H1 (cell line): ENCODE results near the gene NR2C2AP. TPM values are rescaled to one million over a fixed set of nuclear protein-coding genes. Genes with fewer than 3 reads are reported as not detected.
A peak's percentile ranks its signal among the peaks of the same experiment; 100 is the strongest.

Experiments used
- CTCF ChIA-PET: fragments of 300-600 bp; sonication (Branson Sonifier 250); formaldehyde crosslinking; loops from one replicate; lab custom pipeline; 2021; ENCODE audit not compliant: partially characterized antibody; lab: Charles Lee
- POLR2A ChIA-PET: fragments of 300-600 bp; sonication (Branson Sonifier 250); formaldehyde crosslinking; loops from one replicate; lab custom pipeline; 2021; ENCODE audit warnings: inconsistent platforms; ENCODE audit not compliant: partially characterized antibody; lab: Charles Lee
- DNase-seq, 2 experiments: peaks; one replicate each; pipeline versions ENCODE4 v3.0.0 to v3.0.0-alpha.2; 2010 to 2022; ENCODE audit warnings: low spot score in 2 of 2, low read depth in 1 of 2, mixed read lengths in 1 of 2
- FAIRE-seq: peaks from 2 replicates; lab custom pipeline; 2011; peaks lifted over from hg19 to GRCh38; lab: Jason Lieb, UNC
- H2AFZ ChIP-seq: 2 replicates; pipeline ENCODE4 v1.8.1; 2012; ENCODE audit warnings: low read length, inconsistent platforms
- H2AK5ac ChIP-seq: 2 replicates; pipeline ENCODE4 v1.6.1; 2013; ENCODE audit warnings: low read depth, low read length
- H2BK120ac ChIP-seq: replicated peaks from 2 replicates; pipeline ENCODE3; 2013; ENCODE audit warnings: low read depth, low read length, inconsistent platforms
- H2BK12ac ChIP-seq: 2 replicates; pipeline ENCODE4 v1.6.1; 2013; ENCODE audit warnings: low read depth, low read length
- H2BK15ac ChIP-seq: 2 replicates; pipeline ENCODE4 v1.6.1; 2013; ENCODE audit warnings: low read length
- H2BK20ac ChIP-seq: 2 replicates; pipeline ENCODE4 v1.6.1; 2013; ENCODE audit warnings: low read length
- H2BK5ac ChIP-seq: 2 replicates; pipeline ENCODE4 v1.6.1; 2013; ENCODE audit warnings: low read depth, low read length
- H3K14ac ChIP-seq: 2 replicates; pipeline ENCODE4 v1.6.1; 2013; ENCODE audit warnings: inconsistent platforms; ENCODE audit not compliant: insufficient read length
- H3K18ac ChIP-seq: 2 replicates; pipeline ENCODE4 v1.6.1; 2013; ENCODE audit warnings: low read length; ENCODE audit errors: extremely low read depth
- H3K23ac ChIP-seq: 2 replicates; pipeline ENCODE4 v1.6.1; 2013; ENCODE audit warnings: inconsistent platforms; ENCODE audit not compliant: insufficient read length
- H3K23me2 ChIP-seq: 2 replicates; pipeline ENCODE4 v1.6.1; 2013; ENCODE audit warnings: low read depth, low read length
- H3K27ac ChIP-seq: 2 replicates; pipeline ENCODE4 v1.6.1; 2011; ENCODE audit warnings: low read depth, low read length, inconsistent platforms
- H3K27me3 ChIP-seq, 4 experiments: replicated peaks in 1 of 4; 1 replicate in 1 of 4; 2 replicates in 3 of 4; pipeline versions ENCODE4 v1.6.1 to v1.8.1; 2011 to 2013; ENCODE audit warnings: low read length in 3 of 4, mild to moderate bottlenecking in 3 of 4, inconsistent platforms in 2 of 4, mixed read lengths in 2 of 4, moderate library complexity in 1 of 4; ENCODE audit not compliant: control insufficient read depth in 3 of 4, insufficient read depth in 3 of 4; ENCODE audit errors: extremely low read depth in 1 of 4
- H3K36me3 ChIP-seq, 4 experiments: 2 replicates each; pipeline versions ENCODE4 v1.6.1 to v1.8.1; 2011 to 2013; ENCODE audit warnings: mild to moderate bottlenecking in 4 of 4, low read length in 3 of 4, moderate library complexity in 2 of 4, control low read depth in 1 of 4, inconsistent platforms in 1 of 4; ENCODE audit not compliant: insufficient read depth in 4 of 4, control insufficient read depth in 2 of 4
- H3K4ac ChIP-seq: replicated peaks from 2 replicates; pipeline ENCODE3; 2013; ENCODE audit warnings: low read length, low read depth, mixed read lengths, inconsistent platforms; ENCODE audit not compliant: insufficient read length
- H3K4me1 ChIP-seq, 4 experiments: replicated peaks in 1 of 4; 1 replicate in 1 of 4; 2 replicates in 3 of 4; pipeline versions ENCODE4 v1.6.1 to v1.8.1; 2011 to 2013; ENCODE audit warnings: low read length in 3 of 4, inconsistent platforms in 2 of 4, mixed read lengths in 1 of 4; ENCODE audit not compliant: insufficient read depth in 4 of 4, control insufficient read depth in 3 of 4
- H3K4me2 ChIP-seq, 2 experiments: 2 replicates each; pipeline versions ENCODE4 v1.6.1 to v1.8.1; 2011 to 2013; ENCODE audit warnings: low read depth in 2 of 2, low read length in 2 of 2, control low read depth in 1 of 2, inconsistent platforms in 1 of 2, mild to moderate bottlenecking in 1 of 2; ENCODE audit not compliant: insufficient read depth in 1 of 2
- H3K4me3 ChIP-seq, 4 experiments: fragments of 200-600, 300-600 bp in 1 of 4; sonication (generic), shearing (Covaris generic), sonication (Bioruptor Twin) in 1 of 4; 2 replicates each; pipeline versions ENCODE4 v1.5.1 to v1.8.1; 2011 to 2016; ENCODE audit warnings: low read length in 4 of 4, low read depth in 3 of 4, control low read depth in 2 of 4, inconsistent platforms in 2 of 4, mild to moderate bottlenecking in 2 of 4, mixed read lengths in 1 of 4, moderate library complexity in 1 of 4; ENCODE audit not compliant: insufficient read depth in 2 of 4; ENCODE audit errors: extremely low read depth in 1 of 4
- H3K56ac ChIP-seq: replicated peaks from 2 replicates; pipeline ENCODE3; 2013; ENCODE audit warnings: low read depth, mild to moderate bottlenecking, mixed read lengths, low read length, inconsistent platforms; ENCODE audit not compliant: insufficient read length
- H3K79me1 ChIP-seq: 2 replicates; pipeline ENCODE4 v1.6.1; 2013; ENCODE audit warnings: low read depth, low read length, control low read depth
- H3K79me2 ChIP-seq, 2 experiments: 2 replicates each; pipeline versions ENCODE4 v1.6.1 to v1.8.1; 2012 to 2013; ENCODE audit warnings: low read length in 2 of 2, mild to moderate bottlenecking in 2 of 2, inconsistent platforms in 1 of 2; ENCODE audit not compliant: insufficient read depth in 2 of 2, control insufficient read depth in 1 of 2
- H3K9ac ChIP-seq, 4 experiments: replicated peaks in 1 of 4; 1 replicate in 1 of 4; 2 replicates in 3 of 4; pipeline versions ENCODE4 v1.6.1 to v1.8.1; 2011 to 2013; ENCODE audit warnings: low read depth in 3 of 4, low read length in 3 of 4, control low read depth in 2 of 4, mild to moderate bottlenecking in 2 of 4, moderate library complexity in 2 of 4, inconsistent platforms in 1 of 4; ENCODE audit errors: extremely low read depth in 1 of 4
- H3K9me3 ChIP-seq, 2 experiments: 2 replicates each; pipeline versions ENCODE4 v1.6.1 to v1.8.1; 2012 to 2013; ENCODE audit warnings: mild to moderate bottlenecking in 2 of 2, moderate library complexity in 2 of 2, control low read depth in 1 of 2, inconsistent platforms in 1 of 2, low read depth in 1 of 2, low read length in 1 of 2, mixed read lengths in 1 of 2; ENCODE audit not compliant: insufficient read depth in 2 of 2
- H4K20me1 ChIP-seq, 2 experiments: replicated peaks in 1 of 2; 2 replicates each; pipeline versions ENCODE3 to v1.8.1; 2011 to 2013; ENCODE audit warnings: inconsistent platforms in 2 of 2, low read length in 2 of 2, mild to moderate bottlenecking in 1 of 2; ENCODE audit not compliant: insufficient read depth in 2 of 2, control insufficient read depth in 1 of 2
- H4K5ac ChIP-seq: 2 replicates; pipeline ENCODE4 v1.6.1; 2013; ENCODE audit warnings: low read length, low read depth, mixed read lengths, inconsistent platforms; ENCODE audit not compliant: insufficient read length
- H4K8ac ChIP-seq: 2 replicates; pipeline ENCODE4 v1.8.0; 2013; ENCODE audit warnings: mild to moderate bottlenecking, moderate library complexity, low read length, inconsistent platforms; ENCODE audit not compliant: insufficient read depth; ENCODE audit errors: extremely low read depth
- H4K91ac ChIP-seq: replicated peaks from 2 replicates; pipeline ENCODE3; 2013; ENCODE audit warnings: low read length, mixed read lengths, inconsistent platforms; ENCODE audit not compliant: insufficient read length
- KDM1A ChIP-seq: fragments of 200-600, 300-600 bp; sonication (generic); IDR thresholded peaks from 2 replicates; pipeline ENCODE4 v1.7.1; 2016; ENCODE audit warnings: mild to moderate bottlenecking, low read length, borderline replicate concordance
- TAF7 ChIP-seq: optimal IDR thresholded peaks from 2 replicates; pipeline ENCODE3; 2011; ENCODE audit warnings: low read depth, mild to moderate bottlenecking, inconsistent platforms, low read length, moderate library complexity, borderline replicate concordance
- WGBS, 2 experiments: shearing (Covaris generic) in 1 of 2; methylation state at CpG; one replicate each; pipeline versions ENCODE4 v1.1.6 to v1.1.7; 2013 to 2015; ENCODE audit warnings: low lambda C conversion rate in 2 of 2, mixed read lengths in 2 of 2, inconsistent platforms in 1 of 2, low coverage in 1 of 2, missing lambda C conversion rate in 1 of 2; ENCODE audit not compliant: insufficient replicate concordance in 2 of 2, insufficient coverage in 1 of 2, insufficient read length in 1 of 2; ENCODE audit errors: extremely low coverage in 1 of 2, missing lambda C conversion rate in 1 of 2; 5-methylcytosine and 5-hydroxymethylcytosine counted together
- polyA plus RNA-seq, 7 experiments: library from polyadenylated mRNA; depleted of rRNA in 3 of 7; stranded (reverse) in 5 of 7; unstranded in 2 of 7; fragments of >200 nt in 5 of 7; fragments of 200-250 nt in 2 of 7; gene quantifications; 1 replicate in 5 of 7; 2 replicates in 1 of 7; 4 replicates in 1 of 7; pipeline versions ENCODE4 v1.2.1 to v1.2.3, GENCODE V29; 2011 to 2013; ENCODE audit warnings: missing spikeins in 2 of 7, mixed read lengths in 2 of 7
- total RNA-seq: library from RNA; stranded (reverse); fragmentation: NEBNext Ultra II Directional; extraction: Animal tissue kit (Norgen Biotek cat#: 25700); gene quantifications from 2 replicates; pipeline ENCODE4 v1.2.1, GENCODE V29; 2021

NR2C2AP gene
- total and polyA plus RNA-seq, 2 of the 8 experiments (the other 6 are each of a cell fraction or from before 2014, with no cell fraction given): 16.4 to 20.5 TPM

DNA sequence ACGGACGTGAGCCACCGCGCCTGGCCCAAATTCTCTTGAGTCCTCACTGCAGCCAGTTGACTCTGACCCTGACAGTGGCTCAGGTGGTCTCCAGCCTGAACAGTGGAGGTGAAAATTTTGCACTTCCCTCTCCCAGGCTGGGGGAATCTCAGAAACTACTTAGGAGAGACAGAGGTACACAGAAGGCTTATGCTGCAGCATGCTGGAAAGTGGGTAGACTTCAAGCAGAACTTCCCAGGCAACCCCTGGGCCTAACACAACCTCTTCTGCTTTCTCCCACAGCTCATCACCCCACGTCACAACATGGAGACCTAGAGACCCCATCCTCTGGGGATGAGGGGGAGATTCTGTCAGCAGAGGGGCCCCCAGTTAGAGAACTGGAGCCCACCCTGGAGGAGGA, 23.0 kb upstream of the NR2C2AP start:
- no peak overlapping the region for H2BK120ac ChIP-seq
- TF ChIP-seq KDM1A: peak; percentile 76; the same call in 1 of the 2 replicates
- no peak for TF ChIP-seq TAF7
- no peak overlapping the region for H2BK20ac ChIP-seq
- H2AK5ac ChIP-seq: no peak overlapping the region
- CTCF ChIA-PET: interaction anchor here (0.7 to 2.5 kb wide), 11 partner anchors 11 to 387 kb away, joined by 3 to 16 read pairs (median 4); partner anchors contain the start of genes BORCS8 and RFXANK
- POLR2A ChIA-PET: no interaction called here
- no peak overlapping the region for H2BK5ac ChIP-seq
- H3K4me2 ChIP-seq: no peak overlapping the region
- H3K56ac ChIP-seq: no peak overlapping the region
- no peaks in the 10 kb centered on the region for H3K79me2 ChIP-seq
- H4K20me1 ChIP-seq: no peaks in the 10 kb centered on the region
- peaks cover 0 to 7% (median 3%) of the 10 kb centered on the region in 4 experiments; a peak in 4 of 7 replicates for H3K4me1 ChIP-seq
- no peak overlapping the region for H3K4ac ChIP-seq
- no peak overlapping the region for H2BK12ac ChIP-seq
- H4K5ac ChIP-seq: no peak overlapping the region
- H3K23me2 ChIP-seq: peaks cover 5% of the 10 kb centered on the region; the same call in 1 of the 2 replicates
- no peak overlapping the region; the same call in 1 of the 2 replicates for H4K8ac ChIP-seq
- 91% methylated on average over 5 of the region's 5 CpGs; no CpG with 5 or more reads in 1 of the 2 experiments for WGBS, 2 experiments
- peaks cover 4 to 5% of the 10 kb centered on the region in 2 experiments; a peak in 2 of 4 replicates for H3K9me3 ChIP-seq
- FAIRE-seq (no peak), DNase-seq (no peak)
- no peak overlapping the region for H2AFZ ChIP-seq
- no peak overlapping the region for H2BK15ac ChIP-seq
- H4K91ac ChIP-seq: no peak overlapping the region
- no peaks in the 10 kb centered on the region for H3K79me1 ChIP-seq
- no peak overlapping the region for H3K9ac ChIP-seq
- H3K27me3 ChIP-seq: peaks cover 2 to 16% (median 11%) of the 10 kb centered on the region in 4 experiments
- H3K27ac ChIP-seq: no peak overlapping the region
- no peak overlapping the region for H3K4me3 ChIP-seq
- H3K14ac ChIP-seq: no peak overlapping the region
- H3K36me3 ChIP-seq: no peaks in the 10 kb centered on the region
- no peak overlapping the region for H3K18ac ChIP-seq
- H3K23ac ChIP-seq: no peak overlapping the region
